Measurements from ENCODE around the gene GALNT2.

Gene GALNT2

DNA sequence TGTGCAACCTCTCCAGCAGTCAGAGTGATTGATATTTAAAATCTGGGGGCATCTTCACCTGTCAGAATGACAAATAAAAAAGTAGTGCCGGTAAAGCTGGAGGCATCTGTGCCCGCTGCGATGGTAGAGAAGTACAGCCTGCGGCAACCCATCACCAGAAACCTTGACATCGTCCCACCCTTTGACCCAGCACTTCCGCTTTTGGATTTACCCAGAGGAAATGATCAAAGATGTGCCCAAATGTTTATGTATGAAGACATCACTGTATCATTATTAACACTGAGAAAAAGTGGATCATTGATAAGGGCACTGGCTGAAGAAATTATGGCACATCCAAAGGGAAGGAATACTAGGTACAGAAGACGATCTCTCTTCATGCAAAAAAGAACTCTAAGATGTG is 263.1 kb downstream of the GALNT2 start:
- Histone ChIP-seq H4K20me1 (ENCODE audit: insufficient read depth, low read length) (no peaks in the 10 kb centered on the region), H3K9ac (ENCODE audit: low read length) (no peak overlapping the region)

More for the DNA sequence above, 263.1 kb downstream of the GALNT2 start:
- no peak for DNase-seq
- no peaks in the 10 kb centered on the region for H3K9me2 ChIP-seq (replicated peaks; ENCODE audit: insufficient read depth, low read length)
- no peaks in the 10 kb centered on the region for H3K36me3 ChIP-seq (replicated peaks; ENCODE audit: insufficient read depth, low read length)
- no peaks in the 10 kb centered on the region for H3K9me3 ChIP-seq (replicated peaks; ENCODE audit: insufficient read depth, low read length)
- H3K79me2 ChIP-seq (ENCODE audit: low read length): no peaks in the 10 kb centered on the region
- TF ChIP-seq, protein P1, sequence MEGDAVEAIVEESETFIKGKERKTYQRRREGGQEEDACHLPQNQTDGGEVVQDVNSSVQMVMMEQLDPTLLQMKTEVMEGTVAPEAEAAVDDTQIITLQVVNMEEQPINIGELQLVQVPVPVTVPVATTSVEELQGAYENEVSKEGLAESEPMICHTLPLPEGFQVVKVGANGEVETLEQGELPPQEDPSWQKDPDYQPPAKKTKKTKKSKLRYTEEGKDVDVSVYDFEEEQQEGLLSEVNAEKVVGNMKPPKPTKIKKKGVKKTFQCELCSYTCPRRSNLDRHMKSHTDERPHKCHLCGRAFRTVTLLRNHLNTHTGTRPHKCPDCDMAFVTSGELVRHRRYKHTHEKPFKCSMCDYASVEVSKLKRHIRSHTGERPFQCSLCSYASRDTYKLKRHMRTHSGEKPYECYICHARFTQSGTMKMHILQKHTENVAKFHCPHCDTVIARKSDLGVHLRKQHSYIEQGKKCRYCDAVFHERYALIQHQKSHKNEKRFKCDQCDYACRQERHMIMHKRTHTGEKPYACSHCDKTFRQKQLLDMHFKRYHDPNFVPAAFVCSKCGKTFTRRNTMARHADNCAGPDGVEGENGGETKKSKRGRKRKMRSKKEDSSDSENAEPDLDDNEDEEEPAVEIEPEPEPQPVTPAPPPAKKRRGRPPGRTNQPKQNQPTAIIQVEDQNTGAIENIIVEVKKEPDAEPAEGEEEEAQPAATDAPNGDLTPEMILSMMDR (IDR thresholded peaks at IDR 0.05; ENCODE audit: low read length): no peak
- no peak for TF ChIP-seq EZH2phosphoT487 (IDR thresholded peaks at IDR 0.05; ENCODE audit: low read length)
- TF ChIP-seq EZH2 (optimal IDR thresholded peaks at IDR 0.05; ENCODE audit: low read depth, low read length): no peak
- H3K4me3 ChIP-seq (ENCODE audit: low read length): no peak overlapping the region
- no peak overlapping the region for H3K4me2 ChIP-seq (ENCODE audit: low read depth, low read length)
- H3K27me3 ChIP-seq (replicated peaks; ENCODE audit: insufficient read depth, low read length): no peaks in the 10 kb centered on the region
- no peaks in the 10 kb centered on the region for H3K4me1 ChIP-seq (ENCODE audit: low read length)
- no peak overlapping the region for H2AFZ ChIP-seq (ENCODE audit: low read length)
- no peaks in the 10 kb centered on the region for H3F3A ChIP-seq (ENCODE audit: insufficient read depth, low read length)
- no peak overlapping the region for H3K27ac ChIP-seq (ENCODE audit: low read length)

Data from MM.1S (cell line).